DND-41 (cell line): ENCODE measurements around the gene SULT2B1.

Experiments
- CTCF ChIP-seq: IDR thresholded peaks from 2 replicates; pipeline ENCODE4 v1.5.1; 2012; ENCODE audit warnings: borderline replicate concordance, low read length, moderate library complexity, mild to moderate bottlenecking; ENCODE audit not compliant: poor library complexity, severe bottlenecking; ENCODE audit errors: extremely low read depth
- EZH2 ChIP-seq: IDR thresholded peaks from 3 replicates; pipeline ENCODE4 v1.6.1; 2012; ENCODE audit warnings: borderline replicate concordance, low read depth, mild to moderate bottlenecking, moderate library complexity, low read length, inconsistent platforms; ENCODE audit not compliant: severe bottlenecking

GRCh38 chr19:48553676-48554384 lies 1.9 kb downstream of the SULT2B1 start:
- TF ChIP-seq CTCF, result no peak
- TF ChIP-seq EZH2, result no peak
